Measurements from ENCODE around the gene RNLS.

Gene RNLS

GRCh38 chr10:88428442-88428841 is 154.7 kb downstream of the RNLS start:
- no peak for DNase-seq (ENCODE audit: low spot score)

GRCh38 chr10:88427024-88427423 is 156.1 kb downstream of the RNLS start:
- DNase-seq (ENCODE audit: low spot score): no peak

DNA sequence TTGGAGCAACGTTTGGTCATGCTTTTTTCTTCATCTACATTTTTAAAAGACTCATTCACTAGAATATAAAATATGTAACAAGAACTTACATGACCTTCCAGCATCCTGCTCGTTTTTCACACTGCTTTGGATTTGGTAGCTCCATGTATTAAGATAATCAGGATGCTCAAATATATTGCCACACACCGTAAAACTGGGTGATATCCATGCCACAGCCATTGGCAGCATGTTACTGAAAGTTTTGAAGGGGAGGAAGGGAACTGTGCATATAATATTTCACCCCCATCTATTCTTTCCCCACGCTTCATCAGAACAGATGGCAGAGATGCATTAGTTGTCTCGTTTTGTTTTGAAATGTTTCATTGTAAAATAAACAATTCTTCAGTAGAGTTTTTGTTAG is 158.2 kb downstream of the RNLS start:
- no peak for DNase-seq (ENCODE audit: low spot score)

GRCh38 chr10:88423732-88424131 is 159.4 kb downstream of the RNLS start:
- DNase-seq (ENCODE audit: low spot score): no peak

DNA sequence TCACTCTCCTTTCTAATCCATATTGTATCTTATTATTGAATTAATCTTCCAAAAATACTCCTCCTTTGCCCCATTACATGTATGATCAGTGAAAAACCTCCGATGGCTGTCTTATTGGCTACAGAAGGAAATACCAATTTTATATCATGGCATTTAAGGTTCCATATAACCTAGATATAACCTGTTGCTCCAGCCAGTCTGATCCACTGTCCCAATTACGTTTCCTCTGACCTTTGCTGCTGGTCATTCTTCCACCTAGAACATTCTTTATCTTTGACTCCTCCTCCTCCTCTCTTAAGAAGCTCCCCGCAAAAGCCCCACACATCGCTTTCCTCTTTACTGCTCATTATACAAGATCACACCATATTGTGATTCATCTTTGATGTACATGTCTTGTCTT is 161.5 kb downstream of the RNLS start:
- no peak for DNase-seq (ENCODE audit: low spot score)

- DNase-seq (ENCODE audit: low spot score): no peak
These were observed 164.2 kb downstream of the RNLS start for GRCh38 chr10:88418871-88419270.

- no peak for DNase-seq (ENCODE audit: low spot score)
These were observed 165.6 kb downstream of the RNLS start for GRCh38 chr10:88417387-88418030.

GRCh38 chr10:88416801-88417200 is 166.3 kb downstream of the RNLS start:
- no peak for DNase-seq (ENCODE audit: low spot score)

DNA sequence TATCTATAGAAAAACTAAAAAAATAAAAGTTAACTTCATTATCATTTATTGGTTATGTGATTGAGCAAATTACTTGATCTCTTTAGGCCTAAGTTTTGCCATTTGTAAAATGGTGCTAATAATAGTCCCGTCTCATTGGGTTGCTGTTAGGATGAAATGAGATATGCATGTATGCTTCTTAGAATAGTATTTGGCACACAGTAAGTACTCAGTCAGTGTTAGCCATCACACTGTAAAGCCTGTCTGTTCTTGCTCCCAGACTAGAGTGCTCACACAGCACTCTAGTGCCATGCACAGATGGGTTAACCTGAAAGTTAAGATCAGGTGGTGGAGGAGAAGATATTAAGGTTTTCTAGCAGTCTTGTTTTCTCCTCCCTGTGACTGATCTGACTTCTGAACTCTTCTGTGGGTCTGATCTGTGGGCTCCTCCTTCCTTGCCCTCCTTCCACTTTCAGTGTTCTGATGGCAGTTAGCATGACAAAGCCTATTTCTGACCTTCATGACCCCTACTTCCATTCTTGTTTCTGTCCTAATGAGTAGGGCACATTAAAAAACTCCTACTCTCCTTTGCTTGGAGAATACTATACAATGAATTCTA is 167.5 kb downstream of the RNLS start:
- DNase-seq (ENCODE audit: low spot score): no peak

GRCh38 chr10:88413412-88413811 is 169.7 kb downstream of the RNLS start:
- DNase-seq (ENCODE audit: low spot score): no peak

- DNase-seq (ENCODE audit: low spot score): no peak
These were observed 171.3 kb downstream of the RNLS start for GRCh38 chr10:88411772-88412349.

GRCh38 chr10:88409824-88410223 is 173.3 kb downstream of the RNLS start:
- no peak for DNase-seq (ENCODE audit: low spot score)

DNA sequence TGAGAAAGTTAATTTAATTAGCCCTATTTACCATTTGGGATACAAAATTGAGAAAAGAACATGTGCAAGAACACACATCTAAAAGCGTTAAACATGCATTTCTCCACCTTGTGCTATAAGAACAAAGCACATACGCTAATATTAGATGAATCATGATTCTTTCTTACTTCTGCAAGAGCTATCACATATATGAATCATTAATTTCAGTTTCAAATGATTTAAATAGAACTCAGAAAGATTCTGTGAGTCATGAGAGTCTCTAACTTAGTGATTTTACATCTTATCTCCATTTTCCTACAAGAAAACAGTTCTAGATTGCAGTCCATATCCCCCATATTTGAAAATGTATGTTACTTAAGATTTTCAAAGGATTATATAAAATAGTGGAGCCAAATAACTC is 173.9 kb downstream of the RNLS start:
- DNase-seq (ENCODE audit: low spot score): no peak

DNA sequence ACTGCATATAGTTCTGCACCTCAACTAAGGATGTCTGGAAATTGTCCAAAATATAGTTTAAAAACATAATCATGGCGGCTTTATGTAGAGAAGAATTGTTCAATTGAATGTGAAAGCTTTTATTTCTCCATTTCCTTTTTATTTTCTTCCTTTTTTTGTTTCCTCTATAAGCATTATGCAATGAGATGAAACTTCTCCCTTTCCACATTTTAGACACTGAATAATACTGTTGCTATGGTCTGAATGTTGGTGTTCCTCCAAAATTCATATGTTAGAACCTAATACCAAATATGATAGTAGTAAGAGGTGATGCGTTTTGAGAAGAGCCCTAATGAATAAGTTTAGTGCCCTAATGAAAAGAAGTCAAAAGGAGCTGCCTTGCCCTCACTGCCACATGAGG is 175.0 kb downstream of the RNLS start:
- DNase-seq (ENCODE audit: low spot score): no peak

- no peak for DNase-seq (ENCODE audit: low spot score)
These were observed 179.0 kb downstream of the RNLS start for GRCh38 chr10:88404133-88404532.

DNA sequence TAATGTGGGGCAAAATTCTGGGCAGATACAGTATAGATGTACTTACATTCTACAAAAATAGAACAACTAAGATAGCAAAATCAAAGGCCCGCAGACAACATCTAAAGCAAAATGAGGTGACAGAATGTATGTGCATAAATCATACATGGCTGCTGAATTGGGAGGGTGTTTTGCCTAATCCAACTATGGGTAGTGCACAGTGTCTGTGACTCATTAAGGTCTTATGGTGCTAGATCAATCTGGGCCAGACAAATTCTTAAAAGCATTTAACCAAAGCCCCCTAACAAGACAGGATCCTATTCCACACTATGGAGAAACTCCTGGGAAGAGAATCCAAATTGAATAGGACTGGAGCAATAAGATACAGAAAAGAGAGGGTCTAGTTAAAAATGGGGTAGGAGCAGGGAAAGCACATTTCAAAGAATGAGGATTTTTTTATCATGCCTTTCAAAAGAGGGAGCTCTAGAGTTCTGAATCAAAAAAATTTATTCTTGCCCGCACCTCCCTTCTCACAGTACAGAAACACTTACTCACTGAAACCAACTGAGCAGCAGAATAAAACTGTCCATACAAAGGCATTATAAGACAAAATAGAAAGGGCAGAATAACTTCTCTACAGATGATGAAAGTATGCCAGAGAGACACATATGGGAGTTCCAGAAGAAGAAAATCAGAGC is 181.3 kb downstream of the RNLS start:
- DNase-seq (ENCODE audit: low spot score): no peak

DNA sequence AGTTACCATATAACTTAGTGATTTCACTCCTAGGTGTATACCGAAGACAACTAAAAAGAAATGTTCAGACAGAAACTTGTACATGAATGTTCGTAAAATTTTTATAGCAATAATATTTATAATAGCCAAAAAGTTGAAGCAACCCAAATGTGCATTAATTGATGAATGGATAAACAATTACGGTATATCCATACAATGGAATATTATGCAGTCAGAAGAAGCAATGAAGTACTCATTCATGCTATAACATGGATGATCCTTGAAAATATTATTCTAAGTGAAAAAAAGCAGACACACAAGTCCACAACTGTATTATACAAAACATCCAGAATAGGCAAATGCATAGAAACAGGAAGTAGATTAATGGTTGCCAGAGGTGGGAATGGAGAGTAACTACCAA is 183.9 kb downstream of the RNLS start:
- no peak for DNase-seq (ENCODE audit: low spot score)

DNA sequence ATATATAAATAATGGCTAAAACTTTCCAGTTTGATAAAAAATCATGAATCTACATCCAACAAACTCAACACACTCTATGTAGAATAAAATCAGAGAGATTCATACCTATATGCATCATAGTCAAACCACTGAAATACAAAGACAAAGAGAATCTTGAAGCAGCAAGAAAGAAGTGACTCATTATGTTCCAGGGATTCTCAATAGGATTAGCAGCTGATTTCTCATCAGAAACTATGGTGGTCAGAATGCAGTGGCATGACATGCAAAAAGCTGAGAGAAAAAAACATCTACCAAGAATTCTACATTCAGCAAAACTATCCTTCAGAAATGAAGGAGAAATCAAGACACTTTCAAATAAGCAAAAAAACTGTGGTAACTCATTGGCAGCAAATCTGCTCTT is 187.4 kb downstream of the RNLS start:
- DNase-seq (ENCODE audit: low spot score): no peak

DNA sequence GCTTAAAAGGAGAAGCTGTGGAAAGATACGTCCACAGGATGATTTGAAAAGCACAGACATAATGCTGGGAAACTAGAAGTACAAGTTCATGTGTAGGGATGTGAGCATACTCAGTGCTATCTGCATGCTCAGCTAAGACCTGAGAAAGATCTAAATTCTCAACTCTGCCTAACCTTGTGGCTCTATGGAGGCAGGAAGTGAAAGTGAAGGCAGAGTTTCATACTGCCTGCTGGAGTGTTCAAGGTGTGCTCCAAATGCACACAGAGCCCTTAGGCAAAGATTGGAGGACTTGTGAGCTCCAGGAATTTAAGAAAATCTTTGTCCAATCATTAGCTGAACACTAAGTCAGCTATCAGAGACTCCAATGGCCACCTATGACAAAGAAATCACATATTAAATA is 190.9 kb downstream of the RNLS start:
- DNase-seq (ENCODE audit: low spot score): no peak

DNA sequence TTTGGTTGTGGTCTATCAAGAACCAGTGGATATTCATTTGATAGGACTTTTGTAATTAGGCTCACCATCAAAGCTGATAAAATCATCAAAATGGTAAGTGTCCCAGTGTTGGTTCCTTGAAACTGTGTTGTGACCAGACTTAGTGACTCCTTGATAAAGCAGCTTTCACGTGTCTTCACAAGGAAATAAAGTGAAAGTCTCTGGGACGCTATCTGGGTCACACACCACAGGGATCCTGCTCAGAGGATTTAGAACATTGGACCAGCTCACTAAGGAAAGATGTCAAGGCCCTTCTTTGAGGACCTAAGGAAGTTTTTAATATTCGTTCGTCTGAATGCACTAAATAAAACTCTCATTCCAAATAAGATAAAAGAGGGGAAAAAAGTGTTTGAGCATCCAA is 193.1 kb downstream of the RNLS start:
- no peak for DNase-seq (ENCODE audit: low spot score)

- peak; percentile 55 for DNase-seq (ENCODE audit: low spot score)
These were observed 193.7 kb downstream of the RNLS start for GRCh38 chr10:88389456-88389855.

- no peak for DNase-seq (ENCODE audit: low spot score)
These were observed 194.8 kb downstream of the RNLS start for GRCh38 chr10:88388324-88388723.

All from kidney capillary endothelial cell (primary cell).